ENCODE data around the gene EGFR.
A peak's percentile ranks its signal among the peaks of the same experiment; 100 is the strongest.

EGFR gene

GRCh38 chr7:55194522-55194921 is 175.7 kb downstream of the EGFR start:
- Histone ChIP-seq H3K27me3 (ENCODE audit: insufficient read depth, low read length, poor library complexity) (no peaks in the 10 kb centered on the region), H3K9ac (ENCODE audit: low read depth, low read length) (no peak overlapping the region), H3K4me2 (ENCODE audit: insufficient read depth, low read length) (no peak overlapping the region), H3K27ac (ENCODE audit: low read length) (no peak overlapping the region), H3K36me3 (ENCODE audit: insufficient read depth, low read length) (no peaks in the 10 kb centered on the region), H3K4me3 (ENCODE audit: low read depth in 1 of 2, low read length in 2 of 2) (no peak overlapping the region), H3K4me1 (ENCODE audit: insufficient read depth, low read length) (no peaks in the 10 kb centered on the region), H2AFZ (ENCODE audit: low read depth, low read length) (no peak overlapping the region), H4K20me1 (ENCODE audit: insufficient read depth, low read length) (0 out of 2 replicates have a peak, but pooled peaks cover 2% of the 10 kb centered on the region), H3K9me3 (ENCODE audit: insufficient read depth, low read length, severe bottlenecking) (no peaks in the 10 kb centered on the region), H3K79me2 (ENCODE audit: insufficient read depth, low read length) (no peaks in the 10 kb centered on the region)
- ATAC-seq (ENCODE audit: insufficient read depth, low read depth) (0 out of 3 replicates have a peak, but pooled peaks have one; percentile 27), DNase-seq (no peak)
- no peak for TF ChIP-seq CTCF (IDR thresholded peaks at IDR 0.05; ENCODE audit: borderline replicate concordance, extremely low read depth, low read length, poor library complexity, severe bottlenecking)
- no peak for TF ChIP-seq EZH2 (IDR thresholded peaks at IDR 0.05; ENCODE audit: borderline replicate concordance, low read depth, low read length, severe bottlenecking)

- H3K9me3 ChIP-seq (ENCODE audit: insufficient read depth, low read length, severe bottlenecking): no peaks in the 10 kb centered on the region
- no peaks in the 10 kb centered on the region for H3K27me3 ChIP-seq (ENCODE audit: insufficient read depth, low read length, poor library complexity)
- no peaks in the 10 kb centered on the region for H3K36me3 ChIP-seq (ENCODE audit: insufficient read depth, low read length)
- no peak overlapping the region for H3K4me3 ChIP-seq (ENCODE audit: low read depth in 1 of 2, low read length in 2 of 2)
- no peak overlapping the region for H3K4me2 ChIP-seq (ENCODE audit: insufficient read depth, low read length)
- H2AFZ ChIP-seq (ENCODE audit: low read depth, low read length): no peak overlapping the region
- ATAC-seq (ENCODE audit: insufficient read depth, low read depth) (no peak), DNase-seq (no peak)
- no peak overlapping the region for H3K9ac ChIP-seq (ENCODE audit: low read depth, low read length)
- no peaks in the 10 kb centered on the region for H3K4me1 ChIP-seq (ENCODE audit: insufficient read depth, low read length)
- no peaks in the 10 kb centered on the region for H4K20me1 ChIP-seq (ENCODE audit: insufficient read depth, low read length)
- H3K79me2 ChIP-seq (ENCODE audit: insufficient read depth, low read length): no peaks in the 10 kb centered on the region
- no peak for TF ChIP-seq CTCF (IDR thresholded peaks at IDR 0.05; ENCODE audit: borderline replicate concordance, extremely low read depth, low read length, poor library complexity, severe bottlenecking)
- TF ChIP-seq EZH2 (IDR thresholded peaks at IDR 0.05; ENCODE audit: borderline replicate concordance, low read depth, low read length, severe bottlenecking): no peak
- H3K27ac ChIP-seq (ENCODE audit: low read length): no peak overlapping the region
Observed at GRCh38 chr7:55198634-55199392, 180.0 kb downstream of the EGFR start.

GRCh38 chr7:55199418-55199817 is 180.6 kb downstream of the EGFR start:
- ATAC-seq (ENCODE audit: insufficient read depth, low read depth) (no peak), DNase-seq (no peak)
- no peak overlapping the region for H3K9ac ChIP-seq (ENCODE audit: low read depth, low read length)
- H4K20me1 ChIP-seq (ENCODE audit: insufficient read depth, low read length): no peaks in the 10 kb centered on the region
- H3K27me3 ChIP-seq (ENCODE audit: insufficient read depth, low read length, poor library complexity): no peaks in the 10 kb centered on the region
- H3K4me3 ChIP-seq (ENCODE audit: low read depth in 1 of 2, low read length in 2 of 2): no peak overlapping the region
- TF ChIP-seq EZH2 (IDR thresholded peaks at IDR 0.05; ENCODE audit: borderline replicate concordance, low read depth, low read length, severe bottlenecking) (no peak), CTCF (IDR thresholded peaks at IDR 0.05; ENCODE audit: borderline replicate concordance, extremely low read depth, low read length, poor library complexity, severe bottlenecking) (no peak)
- H3K4me2 ChIP-seq (ENCODE audit: insufficient read depth, low read length): no peak overlapping the region
- H2AFZ ChIP-seq (ENCODE audit: low read depth, low read length): no peak overlapping the region
- H3K4me1 ChIP-seq (ENCODE audit: insufficient read depth, low read length): no peaks in the 10 kb centered on the region
- no peaks in the 10 kb centered on the region for H3K9me3 ChIP-seq (ENCODE audit: insufficient read depth, low read length, severe bottlenecking)
- no peaks in the 10 kb centered on the region for H3K79me2 ChIP-seq (ENCODE audit: insufficient read depth, low read length)
- H3K36me3 ChIP-seq (ENCODE audit: insufficient read depth, low read length): no peaks in the 10 kb centered on the region
- no peak overlapping the region for H3K27ac ChIP-seq (ENCODE audit: low read length)
